Astrocyte of the spinal cord (primary cell): ENCODE measurements around the gene LGALS7.
"Not testable (repeated sequence)": the region's sequence is repeated elsewhere in the genome, so short reads cannot be mapped to it uniquely, and the experiment has no call there.

ENCODE experiments used
- DNase-seq: peaks from one replicate; pipeline ENCODE4 v3.0.0; 2011; ENCODE audit warnings: low read depth, low spot score
- H3K4me3 ChIP-seq: 2 replicates; pipeline ENCODE4 v1.5.1; 2011; ENCODE audit warnings: low read depth, mild to moderate bottlenecking, low read length, moderate library complexity
- in situ Hi-C: cut with HindIII; loops from 2 replicates; pipeline ENCODE4 v1.10.0; 2017; ENCODE audit warnings: low sequenced_read_pairs
- TF ChIP-seq, protein P1 (sequence below): IDR thresholded peaks from 2 replicates; pipeline ENCODE4 v1.5.1; 2012; ENCODE audit warnings: low read depth, mild to moderate bottlenecking, low read length, inconsistent platforms

Gene LGALS7

DNA sequence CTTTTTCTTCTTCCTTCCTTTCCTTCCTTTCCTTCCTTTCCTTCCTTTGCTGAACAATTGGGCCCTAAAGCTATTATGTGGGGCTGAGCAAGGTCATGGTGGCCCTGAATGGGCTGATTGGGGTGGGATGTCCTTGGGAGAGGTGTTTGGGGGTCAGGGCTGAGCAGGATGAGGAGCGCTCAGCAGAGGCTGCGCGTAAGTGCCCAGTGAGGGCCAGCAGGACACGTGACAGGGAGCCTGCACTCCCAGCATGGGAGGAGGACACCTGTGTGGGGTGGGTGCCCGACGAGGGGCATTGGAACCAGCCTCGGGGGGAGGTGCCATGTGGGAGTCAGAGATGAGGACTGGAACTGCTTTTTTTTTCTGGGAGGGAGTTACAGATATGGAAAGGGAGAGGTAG lies 5.4 kb upstream of the LGALS7 start:
- in situ Hi-C loops = no loop called here
- TF ChIP-seq, protein P1, sequence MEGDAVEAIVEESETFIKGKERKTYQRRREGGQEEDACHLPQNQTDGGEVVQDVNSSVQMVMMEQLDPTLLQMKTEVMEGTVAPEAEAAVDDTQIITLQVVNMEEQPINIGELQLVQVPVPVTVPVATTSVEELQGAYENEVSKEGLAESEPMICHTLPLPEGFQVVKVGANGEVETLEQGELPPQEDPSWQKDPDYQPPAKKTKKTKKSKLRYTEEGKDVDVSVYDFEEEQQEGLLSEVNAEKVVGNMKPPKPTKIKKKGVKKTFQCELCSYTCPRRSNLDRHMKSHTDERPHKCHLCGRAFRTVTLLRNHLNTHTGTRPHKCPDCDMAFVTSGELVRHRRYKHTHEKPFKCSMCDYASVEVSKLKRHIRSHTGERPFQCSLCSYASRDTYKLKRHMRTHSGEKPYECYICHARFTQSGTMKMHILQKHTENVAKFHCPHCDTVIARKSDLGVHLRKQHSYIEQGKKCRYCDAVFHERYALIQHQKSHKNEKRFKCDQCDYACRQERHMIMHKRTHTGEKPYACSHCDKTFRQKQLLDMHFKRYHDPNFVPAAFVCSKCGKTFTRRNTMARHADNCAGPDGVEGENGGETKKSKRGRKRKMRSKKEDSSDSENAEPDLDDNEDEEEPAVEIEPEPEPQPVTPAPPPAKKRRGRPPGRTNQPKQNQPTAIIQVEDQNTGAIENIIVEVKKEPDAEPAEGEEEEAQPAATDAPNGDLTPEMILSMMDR = no peak
- DNase-seq = no peak
- H3K4me3 ChIP-seq = no peak overlapping the region

DNA sequence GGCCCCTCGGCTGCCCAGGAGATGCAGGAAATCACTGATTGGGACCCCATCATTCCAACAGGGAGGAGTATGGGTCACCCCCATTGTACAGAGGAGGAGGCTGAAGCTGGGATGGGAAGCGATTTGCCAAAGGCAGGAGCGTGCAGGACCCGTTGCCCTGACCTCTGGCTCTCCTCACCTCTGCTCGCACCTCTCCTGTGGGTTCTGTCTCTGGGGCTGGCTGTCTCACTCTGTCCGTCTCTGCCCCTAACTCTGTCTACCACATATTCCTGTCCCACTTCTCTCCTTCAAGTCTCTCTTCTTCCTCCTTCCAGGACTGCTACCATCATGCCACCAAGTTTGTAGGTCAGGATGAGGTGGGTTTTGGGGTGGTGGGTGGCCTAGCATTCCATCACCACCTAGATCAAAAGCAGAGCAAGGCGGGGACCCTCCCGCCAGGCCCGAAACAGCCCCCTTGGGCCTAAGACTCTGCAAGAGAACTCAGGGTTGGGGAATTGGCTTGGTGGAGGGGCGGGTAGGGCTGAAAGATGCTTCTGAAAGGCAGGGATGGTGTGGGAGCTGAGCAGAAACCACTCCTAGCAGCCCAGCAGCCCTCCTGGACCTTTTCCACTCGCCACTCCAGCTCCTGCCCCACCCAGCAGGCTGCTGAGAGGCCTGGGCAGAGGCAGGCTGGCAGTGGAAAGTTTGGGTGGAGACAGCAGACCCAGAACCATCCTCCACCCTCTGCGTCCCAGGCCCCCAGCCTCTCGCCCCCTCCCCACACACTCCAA lies 1.0 kb upstream of the LGALS7 start:
- no peak overlapping the region for H3K4me3 ChIP-seq
- in situ Hi-C loops = no loop called here
- TF ChIP-seq, protein P1 = no peak
- DNase-seq = no peak

DNA sequence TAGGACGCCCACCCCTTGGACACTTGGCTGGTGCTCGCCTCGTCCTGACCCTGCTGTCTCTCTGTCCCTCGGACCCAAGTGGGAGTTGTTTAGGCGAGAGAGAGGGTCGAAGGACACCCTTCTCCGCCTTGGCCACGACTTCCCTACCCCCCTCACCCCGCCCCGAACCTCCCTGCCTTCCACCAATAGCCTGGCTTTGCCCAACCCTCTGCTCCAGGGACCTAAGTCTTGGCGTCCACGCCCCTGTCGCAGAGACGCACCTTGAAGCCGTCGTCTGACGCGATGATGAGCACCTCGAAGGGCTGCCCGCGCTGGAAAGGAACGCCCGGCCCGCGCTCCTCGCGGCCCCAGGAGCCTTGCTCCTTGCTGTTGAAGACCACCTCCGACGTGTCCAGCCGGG lies 1.7 kb downstream of the LGALS7 start:
- H3K4me3 ChIP-seq, DNase-seq, in situ Hi-C loops: not testable (repeated sequence)

DNA sequence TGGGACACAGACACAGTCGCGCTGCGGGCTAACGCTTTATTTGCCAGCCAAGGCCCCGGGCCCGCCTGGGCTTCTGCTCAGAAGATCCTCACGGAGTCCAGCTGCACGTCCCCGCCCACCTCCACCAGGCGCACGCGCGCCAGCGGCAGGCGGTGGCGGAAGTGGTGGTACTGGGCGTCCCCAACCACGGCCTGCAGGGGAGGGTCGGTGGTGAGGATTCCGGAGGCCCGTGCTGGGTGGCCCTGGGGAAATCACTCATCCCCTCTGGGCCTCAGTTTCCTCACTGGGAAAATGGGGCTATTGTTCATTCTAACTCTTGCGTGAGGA lies 2.4 kb downstream of the LGALS7 start:
- H3K4me3 ChIP-seq, DNase-seq, in situ Hi-C loops: not testable (repeated sequence)

DNA sequence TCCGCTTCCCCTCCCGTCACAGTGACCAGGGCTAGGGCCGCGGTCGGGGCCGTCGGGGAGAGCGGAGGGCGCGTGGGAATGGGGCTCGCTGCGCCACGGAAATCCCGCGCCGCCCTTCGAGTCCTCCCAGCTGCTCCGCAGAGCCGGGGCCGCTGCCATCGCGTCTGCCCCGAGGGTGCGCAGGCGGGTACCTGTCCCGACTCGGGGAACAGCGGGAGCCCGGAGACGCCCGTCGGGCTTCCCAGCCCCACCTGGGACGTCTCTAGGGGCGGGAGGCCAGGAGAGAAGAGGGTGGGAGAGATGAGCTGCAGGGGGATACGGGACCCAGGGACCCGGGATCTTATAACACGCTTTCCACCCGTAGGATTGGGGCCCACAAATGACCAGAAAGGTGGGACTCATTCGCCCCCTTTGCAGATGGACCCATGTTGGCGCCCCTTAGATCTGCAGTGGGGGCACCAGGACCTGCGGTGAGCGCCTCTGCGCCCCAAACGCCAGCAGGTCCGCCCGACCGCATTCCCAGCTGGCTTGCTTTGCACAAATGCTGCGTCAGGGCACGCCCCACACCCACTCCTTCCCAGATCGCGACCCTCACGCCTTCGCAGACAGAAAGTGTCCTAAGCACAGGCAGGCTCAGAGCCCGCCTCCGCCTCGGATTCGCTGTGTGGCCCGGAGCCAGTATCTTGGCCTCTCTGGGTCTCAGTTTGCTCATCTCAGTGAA lies 2.9 kb downstream of the LGALS7 start:
- H3K4me3 ChIP-seq, DNase-seq, in situ Hi-C loops: not testable (repeated sequence)

DNA sequence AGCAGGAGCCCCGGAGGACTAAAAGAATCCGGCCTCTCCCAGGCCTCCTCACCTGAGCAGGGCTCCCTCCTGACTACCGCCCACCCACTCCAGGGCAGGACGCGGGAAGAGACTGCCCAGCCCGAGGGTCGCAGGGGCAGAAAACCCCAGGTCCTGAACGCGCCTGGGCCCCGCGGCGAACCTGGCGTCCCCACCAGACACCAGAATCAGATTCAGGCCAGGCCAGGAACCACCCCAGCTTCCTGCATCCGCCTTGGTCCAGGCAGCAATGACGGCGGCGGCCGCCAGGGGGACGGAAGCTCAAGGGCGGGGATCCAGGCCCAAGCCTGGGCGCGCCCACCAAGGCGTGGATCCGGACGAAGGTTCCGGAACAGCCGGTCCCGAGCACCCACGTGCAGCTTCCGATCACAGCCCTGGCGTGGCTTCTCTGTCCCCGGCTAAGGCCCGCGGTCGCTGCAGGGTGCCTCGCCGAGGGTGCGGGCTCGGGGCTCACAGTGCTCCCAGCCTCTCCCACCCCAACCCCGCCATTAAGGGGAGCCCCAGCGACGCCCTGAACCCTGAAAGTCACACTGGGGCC lies 3.6 kb downstream of the LGALS7 start:
- DNase-seq = peak; percentile 68
- TF ChIP-seq, protein P1 = peak; percentile 84
- no peak overlapping the region for H3K4me3 ChIP-seq
- in situ Hi-C loops = no loop called here

DNA sequence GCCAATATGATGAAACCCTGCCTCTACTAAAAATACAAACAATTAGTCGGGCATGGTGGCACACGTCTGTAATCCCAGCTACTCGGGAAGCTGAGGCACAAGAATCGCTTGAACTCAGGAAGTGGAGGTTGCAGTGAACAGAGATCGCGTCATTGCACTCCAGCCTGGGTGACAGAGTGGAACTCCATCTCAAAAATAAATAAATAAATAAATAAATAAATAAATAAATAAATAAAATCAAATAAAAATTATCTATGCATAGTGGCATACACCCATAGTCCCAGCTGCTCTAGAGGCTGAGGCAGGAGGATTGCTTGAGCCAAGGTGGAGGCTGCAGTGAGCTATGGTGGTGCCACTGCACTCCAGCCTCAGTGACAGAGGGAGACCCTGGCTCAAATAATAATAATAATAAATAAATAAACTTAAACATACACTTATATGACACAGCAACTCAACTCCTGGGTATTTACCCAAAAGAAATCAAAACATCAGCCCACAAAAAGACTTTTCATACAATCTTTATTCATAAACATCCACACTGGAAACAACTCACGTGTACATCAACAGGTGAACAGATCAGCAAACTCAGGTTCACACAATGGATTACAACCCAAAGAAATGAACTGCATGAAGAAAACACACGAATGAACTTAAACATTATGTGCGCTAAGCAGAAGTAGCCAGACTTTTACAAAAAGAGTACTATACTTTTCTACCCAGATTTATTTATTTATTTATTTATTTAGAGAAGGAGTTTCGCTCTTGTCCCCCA lies 6.9 kb downstream of the LGALS7 start:
- no peak overlapping the region for H3K4me3 ChIP-seq
- in situ Hi-C loops = no loop called here
- no peak for DNase-seq
- TF ChIP-seq, protein P1 = no peak

DNA sequence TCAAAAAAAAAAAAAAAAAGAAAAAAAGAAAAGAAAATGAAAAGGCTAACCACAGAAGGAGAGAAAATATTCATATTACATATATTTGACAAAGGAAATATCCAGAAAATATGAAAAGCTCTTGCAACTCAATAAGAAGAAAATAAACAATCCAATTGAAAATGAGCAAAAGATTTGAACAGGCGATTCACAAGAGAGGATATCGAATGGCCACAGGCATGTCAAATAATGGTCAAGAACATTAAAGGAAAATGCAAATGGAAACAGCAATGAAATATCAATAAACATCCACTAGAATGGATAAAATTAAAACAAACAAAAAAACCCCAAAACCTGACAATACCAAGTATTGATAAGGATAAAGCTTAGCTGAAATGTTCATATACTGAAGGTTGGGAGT lies 8.1 kb downstream of the LGALS7 start:
- in situ Hi-C loops = no loop called here

More for the DNA sequence above, 8.1 kb downstream of the LGALS7 start:
- no peak for DNase-seq
- no peak overlapping the region for H3K4me3 ChIP-seq
- TF ChIP-seq, protein P1 = no peak
